Suppressor macrophage treated with lipopolysaccharide for 4 hours (primary cell): Measurements from ENCODE around the gene FAAP20.

Experiments used
- DNase-seq: peaks from one replicate; pipeline ENCODE4 v3.0.0-alpha.2; 2020

The FAAP20 gene

DNA sequence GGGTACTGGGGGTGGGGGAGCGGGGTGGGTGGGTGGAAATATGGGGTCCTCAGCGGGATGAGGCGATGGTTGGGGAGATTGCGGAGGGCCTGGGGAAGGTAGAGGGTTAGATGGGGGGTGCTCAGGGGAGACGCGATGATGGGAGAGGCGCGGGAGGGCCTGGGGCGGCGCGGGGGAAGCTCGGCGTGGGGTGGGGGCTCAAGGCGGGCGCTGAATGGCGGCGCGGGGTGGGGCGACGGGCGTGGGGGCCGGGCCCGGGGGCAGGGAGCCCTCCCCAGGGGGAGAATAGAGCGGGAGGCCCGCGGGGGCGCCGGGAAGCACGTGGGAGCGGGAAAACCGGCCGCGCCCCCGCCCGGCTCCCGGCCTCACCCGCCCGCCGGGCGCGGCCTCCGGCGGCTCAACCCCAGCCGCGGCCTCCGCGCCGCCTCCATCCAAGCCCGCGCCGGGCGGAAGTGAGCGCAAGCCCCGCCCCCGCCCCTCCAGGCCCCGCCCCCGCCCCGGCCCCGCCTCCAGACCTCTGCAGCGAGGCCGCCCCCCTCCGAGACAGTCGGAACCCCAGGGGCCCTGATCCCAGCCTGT, at the start of gene FAAP20:
Gene FAAP20 (minus strand): TSS at position 454 of the 579 bp plus-strand sequence. CDS start 23 bp downstream, at position 431.
- DNase-seq = peak; percentile 74

GRCh38 chr1:2242814-2243725, 48.5 kb upstream of the FAAP20 start:
- DNase-seq = peak; percentile 29

DNA sequence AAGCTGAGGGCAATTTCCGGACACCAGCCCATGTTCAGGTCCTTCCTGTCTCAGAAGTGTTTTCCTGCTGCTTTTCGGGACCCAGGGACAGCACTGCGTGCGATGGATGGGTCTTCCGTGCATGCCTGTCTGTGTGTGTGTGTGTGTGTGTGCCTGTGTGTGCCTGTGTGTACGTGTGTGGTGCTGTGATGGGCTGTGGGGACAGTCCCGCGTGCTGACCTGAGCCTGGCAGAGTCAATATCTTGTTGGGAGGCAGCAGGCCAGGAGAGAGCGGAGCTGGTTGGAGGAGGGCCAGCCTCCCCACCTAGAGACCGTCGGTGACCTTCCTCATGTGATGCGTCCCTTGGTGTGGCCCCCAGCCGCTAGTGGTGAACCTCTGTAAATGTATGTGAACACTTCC, 47.2 kb upstream of the FAAP20 start:
- no peak for DNase-seq

DNA sequence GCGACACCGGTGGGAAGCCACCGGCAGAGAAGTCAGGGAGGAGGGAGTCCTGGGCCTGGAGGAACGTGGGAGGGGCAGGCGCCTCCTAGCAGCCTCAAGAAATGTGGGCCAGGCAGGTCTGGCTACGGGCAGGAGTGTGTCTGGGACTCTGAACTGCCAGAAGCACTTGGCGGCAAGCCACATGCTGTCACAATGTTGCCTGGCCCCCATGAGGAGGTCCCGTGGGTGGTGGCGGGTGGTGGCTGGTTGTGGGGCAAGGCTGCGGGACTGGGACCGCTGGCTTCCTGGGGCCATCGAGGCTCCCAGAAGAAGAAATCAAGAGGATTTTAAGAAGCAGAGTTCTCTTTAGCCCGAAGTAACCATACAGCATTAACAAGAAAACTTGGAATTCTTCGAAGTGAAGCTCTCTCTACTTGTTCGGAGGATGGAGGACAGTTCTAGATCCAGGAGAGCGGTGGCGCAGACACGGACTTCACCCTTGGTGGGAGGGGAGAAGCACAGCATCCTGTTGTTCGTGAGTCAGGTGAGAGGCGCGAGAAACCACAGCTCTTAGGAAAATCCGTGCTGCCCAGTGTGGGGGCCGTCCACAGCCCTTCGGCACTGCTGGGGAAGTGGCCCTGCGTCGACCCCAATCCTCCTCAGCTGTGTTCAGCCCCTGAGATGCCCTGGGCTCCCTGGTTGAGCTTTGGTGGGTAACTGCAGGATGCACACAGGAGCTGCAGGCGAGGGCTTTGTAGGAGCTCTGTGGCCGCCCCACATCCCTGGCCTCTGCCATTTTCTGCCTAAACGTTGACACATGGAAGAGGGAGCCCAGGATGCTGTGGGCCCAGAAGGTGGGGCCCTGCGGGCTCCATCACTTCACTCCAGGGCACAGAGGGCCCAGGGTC, 45.9 kb upstream of the FAAP20 start:
- DNase-seq = peak; percentile 32

DNA sequence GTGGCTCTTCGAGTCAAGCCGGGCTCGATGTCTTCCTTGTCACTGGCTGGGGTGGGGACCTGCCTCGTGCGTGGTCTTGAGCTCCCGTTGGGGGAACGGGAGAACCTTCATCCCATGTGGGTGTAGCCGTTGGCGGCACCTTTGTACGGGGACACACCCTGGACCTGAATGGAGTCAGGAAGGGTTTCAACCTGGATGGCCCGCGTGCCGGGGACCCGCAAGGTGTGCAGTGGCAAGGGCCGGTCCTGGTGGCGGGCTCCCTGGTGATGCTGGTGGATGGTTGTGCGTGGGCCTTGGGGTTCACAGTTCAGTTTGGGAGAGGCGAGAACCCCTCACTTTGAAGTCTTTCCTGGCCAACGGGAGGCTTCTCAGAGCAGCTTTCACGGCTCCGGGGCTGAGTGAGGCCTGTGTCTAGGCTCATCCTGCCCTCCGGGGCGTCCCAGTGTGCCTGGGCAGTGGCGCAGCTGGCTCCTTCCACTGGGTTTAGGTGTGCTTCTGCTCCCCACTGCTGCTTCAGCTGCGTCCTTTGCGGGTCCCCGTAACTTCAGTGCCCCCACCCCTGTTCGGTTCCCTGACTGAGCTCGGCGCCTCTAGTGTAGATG, 44.9 kb upstream of the FAAP20 start:
- DNase-seq = no peak

DNA sequence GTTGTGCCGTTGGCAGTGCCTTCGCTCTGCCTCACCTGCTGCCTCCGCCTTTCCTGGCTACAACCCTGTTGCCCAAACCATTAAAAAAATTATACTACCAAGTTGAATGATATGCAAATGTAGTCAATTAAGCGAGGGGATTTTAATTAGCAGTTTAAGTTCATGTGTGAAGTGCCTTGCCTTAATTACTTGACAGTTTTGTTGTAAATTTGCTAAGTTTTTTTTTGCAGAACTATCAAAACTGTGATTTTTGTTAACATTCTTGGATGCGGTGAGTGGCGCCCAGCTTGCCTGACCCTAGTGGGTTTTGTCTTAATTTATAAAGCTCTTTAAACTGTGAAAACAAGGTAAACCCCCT, 44.4 kb upstream of the FAAP20 start:
- no peak for DNase-seq

GRCh38 chr1:2238361-2239012, 43.9 kb upstream of the FAAP20 start:
- no peak for DNase-seq

GRCh38 chr1:2237773-2238172, 43.2 kb upstream of the FAAP20 start:
- DNase-seq = peak; percentile 30

- DNase-seq = no peak
Measured at GRCh38 chr1:2236695-2237677, 42.4 kb upstream of the FAAP20 start.

DNA sequence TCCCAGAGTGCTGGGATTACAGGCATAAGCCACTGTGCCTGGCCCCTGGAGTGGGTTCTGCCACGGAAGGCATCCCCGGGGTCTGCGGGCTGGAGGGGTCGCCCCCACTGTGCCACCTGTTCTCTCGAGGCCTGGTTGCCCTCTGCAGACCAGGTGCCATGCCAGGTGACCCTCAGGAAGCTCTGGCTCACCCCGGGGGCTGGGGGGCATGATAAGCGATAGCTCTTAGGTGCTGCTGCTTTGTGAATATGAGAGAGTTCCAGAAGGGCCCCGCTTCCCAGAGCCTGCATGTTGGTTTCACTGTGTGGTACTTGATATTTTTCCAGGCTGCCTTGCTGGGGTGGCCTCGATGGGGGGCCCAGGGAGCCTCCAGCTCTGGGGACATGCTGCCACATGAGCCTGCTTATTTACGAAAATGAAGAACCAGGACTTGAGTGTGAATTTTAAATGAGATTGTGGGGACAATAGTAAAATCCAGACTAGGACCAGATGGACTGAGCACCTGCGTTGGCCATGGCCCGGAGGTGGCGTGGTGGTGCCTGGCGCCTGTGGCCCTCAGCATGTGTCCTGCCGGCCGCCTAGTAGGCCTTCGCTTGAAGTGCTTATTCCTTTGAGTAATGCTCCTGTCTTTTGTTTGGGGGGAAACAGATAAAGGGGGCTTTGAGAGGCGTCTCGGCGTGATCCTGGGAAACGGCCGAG, 40.9 kb upstream of the FAAP20 start:
- DNase-seq = no peak

- no peak for DNase-seq
Measured at GRCh38 chr1:2234762-2235113, 40.2 kb upstream of the FAAP20 start.

DNA sequence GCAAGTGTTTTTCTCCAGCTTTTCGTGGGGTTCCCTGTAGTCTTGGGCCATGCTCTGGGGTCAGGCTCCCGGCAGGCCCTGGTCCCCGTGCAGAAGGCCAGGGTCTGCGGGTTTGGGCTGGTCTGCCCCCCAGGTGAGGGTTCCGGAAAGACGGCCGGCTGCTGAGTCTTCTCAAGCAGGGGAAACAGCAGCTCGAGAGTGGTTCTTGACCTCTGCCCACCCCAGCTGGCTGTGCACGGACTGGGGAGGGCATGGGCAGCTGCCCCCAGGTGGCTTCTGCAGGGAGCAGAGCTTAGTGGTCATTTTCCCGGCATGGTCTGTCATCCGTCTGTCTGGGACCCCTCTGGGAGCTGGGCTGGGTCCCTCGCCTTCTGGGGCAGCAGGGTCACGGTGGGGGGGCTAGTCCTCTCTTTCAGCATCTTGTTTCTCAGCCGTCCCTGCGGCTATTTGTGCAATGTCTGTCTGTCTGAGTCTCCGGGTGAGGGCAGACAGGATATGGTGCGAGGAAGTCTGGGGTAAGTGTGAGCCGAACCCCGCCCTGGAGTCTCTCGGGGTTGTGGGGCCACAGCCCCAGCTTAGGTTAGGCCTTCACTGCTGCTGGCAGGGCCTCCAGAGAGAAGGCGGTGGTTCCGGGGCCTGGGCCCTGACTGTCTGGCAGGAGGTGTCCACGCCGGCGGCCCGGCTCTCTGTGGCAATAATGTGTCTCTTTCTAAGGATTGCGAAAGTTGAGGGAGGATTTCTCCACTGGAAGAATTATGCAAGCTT, 39.6 kb upstream of the FAAP20 start:
- peak; percentile 95 for DNase-seq

GRCh38 chr1:2233468-2233867, 38.9 kb upstream of the FAAP20 start:
- DNase-seq = no peak

DNA sequence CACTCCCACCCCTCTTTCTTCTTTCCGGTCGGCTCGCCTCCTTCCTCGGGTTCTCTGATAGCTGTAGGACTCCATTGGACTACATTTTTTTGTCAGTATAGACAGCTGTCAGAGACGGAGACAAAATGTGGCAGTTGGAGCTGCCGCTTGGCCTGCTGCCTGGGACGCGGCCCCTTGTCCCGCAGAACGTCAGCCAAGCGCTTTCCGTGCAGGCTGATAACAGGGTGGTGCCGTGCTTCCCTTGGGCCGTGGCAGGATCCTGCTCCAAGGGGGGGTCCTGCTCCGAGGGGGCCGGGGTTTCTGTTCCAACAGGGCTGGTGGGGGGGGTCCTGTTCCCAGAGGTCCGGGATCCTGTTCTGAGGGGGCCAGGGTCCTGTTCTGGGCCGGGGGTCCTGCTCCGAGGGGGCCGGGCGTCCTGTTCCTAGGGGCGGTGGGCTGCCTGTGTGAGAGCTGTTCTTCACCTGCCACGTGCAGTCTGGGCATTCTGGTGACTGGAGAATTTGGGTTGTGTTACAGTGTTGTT, 38.4 kb upstream of the FAAP20 start:
- no peak for DNase-seq

DNA sequence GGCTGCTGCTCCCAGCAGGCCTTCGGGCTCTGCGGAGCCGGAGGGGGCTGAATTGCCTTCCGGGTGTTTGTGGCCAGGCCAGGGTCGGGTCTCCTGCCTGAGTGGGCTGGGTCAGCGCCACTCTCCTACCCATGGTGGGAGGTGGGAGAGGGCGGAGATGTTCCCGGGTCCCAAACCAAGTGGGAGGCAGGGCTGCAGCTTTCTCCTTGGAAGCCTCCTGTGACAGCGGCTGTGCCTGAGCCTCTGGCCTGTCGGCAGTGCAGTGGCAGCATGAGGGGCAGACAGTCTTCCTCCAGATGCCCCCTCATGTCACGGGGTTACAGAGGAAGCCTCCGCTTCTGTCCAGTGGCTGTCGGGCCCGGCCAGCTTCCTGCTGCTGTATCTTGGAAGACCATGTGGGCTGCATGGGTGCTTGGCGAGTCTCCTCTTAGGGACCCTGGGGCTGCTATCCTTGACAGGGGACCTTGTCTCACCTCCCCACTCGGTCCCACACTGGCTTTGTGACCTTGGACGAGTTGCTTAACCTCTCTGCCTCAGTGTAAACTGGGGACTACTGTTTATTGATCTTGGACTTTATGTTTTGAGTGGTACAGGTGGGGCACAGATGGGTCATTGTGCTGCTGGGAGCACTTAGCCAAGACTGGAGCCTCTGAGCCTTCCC, 37.8 kb upstream of the FAAP20 start:
- DNase-seq = no peak

- DNase-seq = no peak
Measured at GRCh38 chr1:2231532-2232254, 37.1 kb upstream of the FAAP20 start.

GRCh38 chr1:2230781-2231531, 36.4 kb upstream of the FAAP20 start:
- no peak for DNase-seq
